HG03045 (cell line): ENCODE results near the gene RPS4Y2.

Experiments used
- ATAC-seq: cut with Tn5 transposase; IDR thresholded peaks from one replicate; pipeline ENCODE4 v1.9.1; 2021; ENCODE audit warnings: mild to moderate bottlenecking, moderate library complexity; ENCODE audit not compliant: unreplicated experiment

Gene RPS4Y2

DNA sequence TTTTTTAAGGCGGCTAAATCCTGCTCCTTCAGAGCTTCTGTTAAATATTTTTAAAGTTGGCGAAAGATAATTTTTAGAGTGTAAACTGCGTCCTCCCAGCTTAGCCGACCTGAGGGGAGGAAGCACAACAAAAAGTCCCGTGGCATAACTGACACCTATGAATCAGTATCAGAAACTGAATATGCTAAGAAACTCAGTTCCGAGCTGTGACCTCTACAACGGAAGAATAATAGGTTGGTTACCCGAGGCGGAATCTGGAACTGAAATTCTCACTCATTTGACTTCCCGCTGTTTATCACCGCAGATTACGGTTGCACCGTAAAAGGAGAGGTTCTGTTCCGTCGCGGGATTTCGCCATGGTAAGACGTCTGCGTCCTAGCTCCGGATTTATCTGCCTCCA, at the start of gene RPS4Y2:
RPS4Y2 (plus strand) TSS at position 301 of the 400 bp plus-strand sequence; CDS start at position 357, 56 bp downstream.
- ATAC-seq, result no peak

DNA sequence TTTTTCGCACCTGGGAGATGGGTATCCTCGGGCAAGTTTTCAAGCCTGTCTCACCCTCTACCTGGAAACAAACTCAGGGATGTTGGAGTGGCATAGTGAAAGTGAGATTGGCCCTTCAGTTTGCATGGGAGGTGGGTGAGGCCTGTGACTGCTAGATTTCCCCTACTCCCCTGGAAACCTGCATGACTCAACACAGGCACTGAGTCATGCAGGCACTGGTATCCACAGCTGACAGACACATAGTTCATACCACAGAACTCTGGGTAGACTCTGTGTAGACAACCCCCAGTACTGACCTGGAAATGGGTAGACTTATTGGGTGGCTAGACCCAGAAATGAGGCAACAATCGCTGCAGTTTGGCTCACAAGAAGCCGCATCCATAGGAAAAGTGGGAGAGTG, 41.5 kb upstream of the RPS4Y2 start:
- no peak for ATAC-seq

DNA sequence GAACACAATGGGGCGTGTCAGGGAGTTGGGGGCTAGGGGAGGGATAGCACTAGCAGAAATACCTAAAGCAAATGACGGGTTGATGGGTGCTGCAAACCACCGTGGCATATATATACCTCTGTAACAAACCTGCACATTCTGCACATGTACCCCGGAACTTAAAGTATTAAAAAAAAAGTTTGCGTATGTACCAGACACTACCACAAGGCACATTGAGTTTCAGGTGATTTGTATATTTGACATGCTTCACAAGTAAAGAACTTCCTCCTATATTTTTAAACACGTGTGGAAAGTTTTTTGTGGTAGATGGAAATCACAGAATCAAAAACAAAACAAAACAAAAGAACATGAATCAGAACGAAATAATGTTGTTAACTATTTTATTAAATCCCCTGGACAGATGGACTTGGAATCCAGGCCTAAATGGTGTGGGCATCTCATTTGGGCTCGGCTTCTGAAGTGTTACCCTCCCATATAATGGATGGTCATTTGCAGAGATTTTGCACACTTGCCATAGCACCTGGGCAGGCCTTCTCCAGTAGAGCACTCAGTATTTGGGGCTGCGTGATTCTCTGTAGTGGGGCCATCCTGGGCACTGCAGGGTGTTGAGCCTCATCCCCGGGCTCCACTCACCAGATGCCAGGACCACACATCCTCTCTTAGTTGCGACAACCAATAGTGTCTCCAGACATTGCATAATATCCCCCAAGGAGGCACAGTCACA, 29.6 kb upstream of the RPS4Y2 start:
- peak; percentile 74 for ATAC-seq

DNA sequence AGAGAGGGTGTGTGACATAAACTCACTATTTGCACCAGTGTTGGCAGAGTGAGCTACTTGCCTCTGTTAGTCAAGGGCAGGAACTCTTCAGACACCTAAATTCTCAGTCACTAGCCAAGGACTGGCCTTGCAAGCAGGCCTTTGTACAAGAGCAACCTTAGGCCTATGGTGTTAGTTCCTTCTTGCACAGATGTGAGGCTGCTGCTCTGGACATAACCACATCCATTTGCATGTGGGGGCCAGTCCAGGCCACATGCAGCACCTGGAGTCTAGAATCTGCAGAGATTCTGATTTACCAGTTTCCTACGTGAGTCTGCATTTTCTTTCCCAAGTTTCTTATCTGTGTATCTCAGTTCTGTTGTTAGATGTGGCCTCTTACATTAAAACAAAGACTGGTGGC, 20.7 kb upstream of the RPS4Y2 start:
- peak; percentile 98 for ATAC-seq

DNA sequence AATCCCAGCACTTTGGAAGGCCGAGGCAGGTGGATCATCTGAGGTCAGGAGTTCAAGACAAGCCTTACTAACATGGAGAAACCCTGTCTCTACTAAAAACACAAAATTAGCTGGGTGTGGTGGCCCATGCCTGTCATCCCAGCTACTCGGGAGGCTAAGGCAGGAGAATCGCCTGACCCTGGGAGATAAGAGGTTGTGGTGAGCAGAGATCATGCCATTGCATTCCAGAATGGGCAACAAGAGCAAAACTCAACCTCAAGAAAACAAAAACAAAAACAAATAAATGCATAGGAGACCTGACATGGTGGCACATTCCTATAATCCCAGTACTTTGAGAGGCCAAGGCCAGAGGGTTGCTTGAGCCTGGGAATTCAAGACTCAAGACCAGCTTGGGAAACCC, 16.1 kb upstream of the RPS4Y2 start:
- ATAC-seq, result no peak

DNA sequence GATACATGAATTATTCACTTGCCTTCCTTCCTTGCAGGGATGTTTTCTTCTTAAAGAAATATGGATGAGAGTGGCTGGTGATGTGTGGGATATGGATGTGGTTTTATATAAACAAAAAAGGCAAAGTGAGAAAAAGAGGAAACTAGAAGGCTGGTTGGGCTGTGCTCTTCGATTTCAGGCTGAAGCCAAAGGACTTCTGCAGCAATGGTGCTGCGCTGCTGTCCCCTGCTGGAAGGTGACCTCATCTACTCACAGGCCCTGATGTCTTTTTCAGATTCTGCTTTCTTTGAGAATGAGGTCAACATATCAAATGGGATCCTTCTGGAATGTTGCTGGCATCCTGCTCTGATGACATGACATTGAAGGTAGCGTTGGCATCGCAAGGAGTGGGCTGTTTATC, 15.3 kb upstream of the RPS4Y2 start:
- ATAC-seq, result no peak

DNA sequence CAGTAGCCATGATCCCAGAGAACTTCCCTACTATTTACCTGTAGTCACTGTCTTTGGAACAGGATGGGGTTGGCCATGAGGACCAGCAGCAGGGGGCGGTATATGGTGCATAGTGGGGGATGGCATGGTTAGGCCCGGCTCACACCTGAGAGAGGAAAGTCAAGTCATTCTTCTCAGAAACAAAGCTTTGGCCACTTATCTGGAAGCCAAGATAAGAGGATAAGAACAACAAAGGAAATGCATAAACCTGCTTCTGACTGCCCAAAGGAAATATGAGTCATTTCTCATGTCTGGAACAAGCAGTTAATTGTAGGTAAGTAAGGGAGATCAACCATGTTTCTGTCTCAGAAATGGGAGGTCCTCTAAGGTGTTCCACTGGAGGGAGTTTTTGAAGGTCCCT, 10.8 kb upstream of the RPS4Y2 start:
- no peak for ATAC-seq

DNA sequence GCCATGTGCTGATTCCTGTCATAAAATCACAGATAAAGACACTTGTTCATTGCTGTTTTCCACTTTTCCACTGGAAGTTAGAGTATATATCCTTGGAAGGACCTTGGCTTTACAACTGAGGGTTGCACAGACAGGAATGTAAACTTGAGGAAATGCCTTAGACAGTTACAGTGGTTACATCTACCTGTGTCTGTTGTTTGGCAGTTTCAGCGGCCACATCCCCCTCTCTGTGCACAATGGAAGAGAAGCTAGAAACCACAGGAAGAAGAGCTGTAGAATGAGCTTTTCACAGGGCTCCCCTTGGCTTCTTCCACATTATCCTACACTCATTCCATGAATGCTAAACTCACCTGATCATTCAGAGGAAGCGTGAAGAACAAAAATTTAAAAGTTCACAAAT, 9.0 kb upstream of the RPS4Y2 start:
- ATAC-seq, result no peak

DNA sequence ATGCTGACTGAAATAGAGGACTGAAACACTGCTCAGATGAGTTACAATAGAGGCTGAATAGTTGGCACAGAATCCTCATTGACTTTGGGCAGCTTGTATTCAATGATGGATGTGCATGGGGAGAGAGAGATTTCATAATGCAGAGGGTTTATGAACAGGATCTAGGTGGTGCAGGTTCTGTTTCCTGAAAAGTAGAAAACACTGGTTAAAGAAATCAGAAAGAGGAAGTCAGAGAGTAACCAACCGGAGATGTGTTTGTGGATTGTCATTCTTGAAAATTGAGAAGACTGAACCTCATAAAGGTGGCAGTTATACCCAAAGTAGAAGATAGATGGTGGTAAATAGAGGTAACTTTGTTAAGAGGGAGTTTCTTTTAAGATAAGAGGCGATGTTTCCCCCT, 8.0 kb downstream of the RPS4Y2 start:
- ATAC-seq, result no peak

DNA sequence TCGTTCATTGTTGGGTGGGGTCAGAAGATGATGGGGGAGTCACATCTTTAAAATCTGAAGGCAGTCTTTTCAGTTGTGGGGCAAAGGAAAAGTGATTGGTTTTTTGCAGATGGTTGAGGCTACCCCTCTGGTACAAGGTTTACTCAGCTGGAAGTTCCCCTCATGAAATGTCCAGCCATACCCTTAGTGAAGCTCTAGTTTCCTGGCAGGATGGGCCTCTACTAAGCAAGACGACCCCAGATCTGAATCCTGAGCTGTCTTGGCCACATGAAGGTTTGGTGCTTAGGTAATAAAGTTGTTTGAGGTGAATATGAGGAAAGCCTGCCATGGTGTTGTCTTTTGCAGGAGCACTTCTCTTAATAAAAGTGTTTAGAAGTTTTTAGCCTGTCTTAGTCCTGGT, 9.2 kb downstream of the RPS4Y2 start:
- no peak for ATAC-seq

DNA sequence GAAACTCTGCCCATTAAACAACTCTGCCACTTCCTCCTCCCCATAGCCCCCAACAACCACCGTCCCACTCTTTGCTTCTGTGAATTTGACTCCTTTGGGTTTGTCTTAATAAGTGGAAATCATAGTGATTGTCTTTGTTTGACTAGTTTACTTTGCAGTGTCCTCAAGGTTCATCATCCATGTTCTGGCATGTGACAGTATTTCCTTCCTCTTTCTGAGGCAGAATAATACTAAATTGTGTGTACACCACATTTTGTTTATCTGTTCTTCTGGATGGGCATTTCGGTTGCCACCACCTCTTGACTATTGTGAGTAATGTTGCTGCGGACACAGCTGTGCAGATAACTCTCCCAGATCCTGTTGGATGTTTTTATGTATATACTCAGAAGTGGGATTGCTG, 14.8 kb downstream of the RPS4Y2 start:
- ATAC-seq, result no peak

DNA sequence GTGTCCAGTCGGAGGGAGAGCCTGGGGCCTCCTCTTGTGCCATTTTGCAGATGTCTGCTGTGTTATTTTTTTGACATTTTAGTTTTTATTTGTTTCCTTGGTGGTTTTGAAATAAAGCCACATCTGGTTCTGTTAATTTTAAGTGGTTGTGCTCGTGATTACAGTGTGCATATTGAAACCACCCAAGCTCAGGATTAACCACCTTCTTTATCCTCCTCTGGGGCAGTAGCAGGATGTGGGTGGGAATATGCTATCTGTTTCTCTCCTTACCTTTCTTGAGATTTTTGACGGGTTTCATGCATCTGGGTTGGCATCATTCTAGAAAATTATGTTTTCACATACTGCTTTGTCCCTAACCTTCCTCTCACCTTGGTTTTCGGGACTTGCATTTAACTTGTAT, 20.2 kb downstream of the RPS4Y2 start:
- no peak for ATAC-seq

DNA sequence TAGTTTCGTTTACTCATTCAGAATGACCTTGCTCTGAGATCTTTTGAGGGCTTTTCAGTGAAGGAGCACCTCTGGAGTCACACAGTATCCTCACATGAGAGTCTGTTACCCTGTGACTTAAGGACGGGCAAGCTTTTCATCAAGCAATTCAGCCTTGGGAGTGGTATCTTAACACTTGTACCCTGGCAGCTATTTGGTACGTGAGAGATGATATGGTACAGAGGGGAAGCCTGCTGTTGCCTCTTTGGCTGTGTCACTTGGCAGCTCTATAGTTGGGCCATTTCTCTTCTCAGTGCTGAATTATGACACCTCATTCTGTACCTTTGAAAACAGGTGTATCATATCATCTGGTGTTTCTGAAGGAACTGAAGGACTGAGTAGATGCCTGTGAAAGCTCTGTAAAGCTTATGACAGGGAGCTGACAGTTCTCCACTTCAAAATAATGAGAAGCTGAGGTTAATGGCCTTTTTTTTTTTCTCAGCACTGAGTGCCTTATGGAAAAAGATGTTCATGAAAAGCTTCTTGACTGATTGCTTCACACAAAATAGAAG, 24.3 kb downstream of the RPS4Y2 start:
- ATAC-seq, result no peak

DNA sequence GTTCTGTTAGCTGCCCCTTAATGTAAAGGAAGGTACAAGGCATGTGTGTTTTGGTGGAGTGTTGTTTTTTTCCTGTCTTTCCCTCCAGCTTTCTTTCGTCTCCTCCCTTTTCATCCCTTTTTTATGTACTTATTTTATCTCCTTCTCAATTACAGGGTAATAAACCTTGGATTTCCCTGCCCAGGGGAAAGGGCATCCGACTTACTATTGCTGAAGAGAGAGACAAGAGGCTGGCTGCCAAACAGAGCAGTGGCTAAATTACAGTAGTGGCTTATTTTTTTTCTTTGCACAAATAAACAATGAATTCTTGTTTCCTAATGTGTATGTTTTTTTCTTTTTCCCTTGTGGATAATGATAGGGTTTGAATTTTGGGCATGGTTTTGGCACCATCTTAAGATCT, 24.9 kb downstream of the RPS4Y2 start:
- ATAC-seq, result no peak

DNA sequence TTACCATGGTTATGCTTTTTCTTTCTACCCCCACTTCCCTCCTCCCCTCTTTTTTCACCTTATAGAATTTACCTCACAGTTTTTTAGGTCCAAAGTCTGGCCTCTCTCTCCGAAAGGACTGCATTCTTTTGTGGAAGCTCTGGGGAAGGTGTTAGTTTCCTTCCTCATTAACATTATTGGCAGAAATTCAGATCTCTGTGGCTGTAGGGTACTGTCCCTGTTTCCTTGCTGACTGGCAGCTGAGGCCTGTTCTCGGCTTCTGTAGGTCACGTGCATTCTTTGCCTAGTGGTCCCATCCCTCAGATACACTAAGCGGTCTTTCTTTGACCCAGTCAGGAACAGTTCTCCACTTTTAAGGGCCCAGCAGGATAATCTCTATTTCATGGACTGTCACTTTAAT, 25.5 kb downstream of the RPS4Y2 start:
- ATAC-seq, result no peak

DNA sequence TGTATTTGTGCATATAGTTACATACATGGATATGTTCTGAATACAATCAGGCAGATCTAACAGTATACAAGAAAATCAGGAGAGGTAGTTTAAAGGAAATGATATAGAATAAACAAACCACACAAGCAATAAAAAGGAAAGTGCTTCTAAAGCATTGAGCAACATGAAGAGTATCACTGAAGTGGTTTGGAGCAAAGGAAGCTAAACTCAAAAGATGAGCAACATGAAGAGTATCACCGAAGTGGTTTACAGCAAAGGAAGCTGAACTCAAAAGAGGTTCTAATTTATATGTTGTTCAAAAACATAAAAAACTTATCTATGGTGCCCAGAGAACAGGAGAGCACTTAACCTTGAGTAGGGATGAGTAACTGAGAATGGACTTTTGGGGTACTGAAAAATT, 29.1 kb downstream of the RPS4Y2 start:
- no peak for ATAC-seq

DNA sequence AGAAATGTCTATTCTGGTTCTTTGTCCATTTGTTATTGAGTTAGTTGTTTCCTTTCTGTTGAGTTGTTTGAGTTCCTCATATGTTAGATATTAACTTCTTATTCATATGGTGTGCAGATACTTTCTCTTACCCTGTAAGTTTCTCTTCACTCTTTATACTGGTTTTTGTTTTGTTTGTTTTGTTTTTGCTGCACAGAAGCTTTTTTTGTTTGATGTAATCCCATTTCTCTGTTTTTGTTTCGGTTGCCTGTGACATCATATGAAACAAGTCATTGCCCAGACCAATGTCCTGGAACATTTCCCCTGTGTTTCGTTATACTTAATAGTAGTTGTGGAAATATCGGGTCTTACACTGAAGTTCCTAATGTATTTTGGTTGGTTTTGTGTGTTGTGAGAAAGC, 31.2 kb downstream of the RPS4Y2 start:
- no peak for ATAC-seq

DNA sequence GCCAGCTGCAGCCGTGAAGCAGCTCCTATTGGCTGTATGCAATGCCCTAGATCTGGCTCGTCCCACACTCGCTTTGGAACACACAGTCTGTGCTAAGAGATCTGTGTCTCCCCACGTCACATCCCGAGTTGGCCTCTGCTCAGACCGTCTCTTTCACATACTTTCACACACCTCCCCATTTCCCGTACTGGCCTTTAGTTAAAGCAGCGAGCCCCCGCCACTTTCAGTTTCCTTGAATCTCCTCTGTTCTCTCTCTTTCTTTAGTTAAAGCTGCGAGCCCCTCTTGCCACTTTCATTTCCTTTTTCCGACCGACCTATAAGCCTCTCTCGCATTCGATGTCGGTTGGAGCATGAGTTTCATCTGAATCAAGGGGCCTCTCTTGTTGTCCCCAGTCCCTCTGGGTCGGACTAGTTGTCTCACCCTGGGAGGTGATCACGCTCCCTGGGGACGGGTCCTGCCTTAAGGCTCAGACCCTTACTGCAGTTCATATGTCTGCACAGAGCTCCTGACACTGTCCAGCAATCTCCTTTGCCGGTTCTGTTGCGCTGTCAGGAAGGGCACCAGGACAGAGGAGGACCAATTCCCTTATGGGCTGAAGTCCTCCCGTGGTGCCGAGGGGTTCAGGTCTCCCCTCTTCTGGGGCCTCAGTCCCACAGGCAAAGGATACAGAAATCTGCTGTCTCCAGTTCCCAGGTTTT, 42.6 kb downstream of the RPS4Y2 start:
- peak; percentile 88 for ATAC-seq

DNA sequence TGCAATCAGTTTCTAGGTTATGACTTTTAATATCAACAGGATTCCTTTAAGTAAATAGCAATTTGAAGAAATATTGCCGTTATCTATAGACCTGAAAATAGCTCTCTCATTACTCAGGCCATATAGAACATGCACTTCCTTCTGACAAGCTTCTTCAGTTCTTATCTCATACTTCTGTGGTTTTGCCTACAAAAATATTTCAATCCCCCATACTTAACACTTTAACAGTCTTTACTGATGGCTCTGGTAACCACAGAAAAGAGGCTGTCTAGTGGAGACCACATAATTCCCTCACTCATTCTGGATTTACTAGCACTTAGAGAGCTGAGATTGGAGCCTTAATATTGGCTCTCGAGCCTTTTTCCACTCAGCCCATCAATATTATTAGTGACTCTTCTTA, 46.8 kb downstream of the RPS4Y2 start:
- ATAC-seq, result no peak

DNA sequence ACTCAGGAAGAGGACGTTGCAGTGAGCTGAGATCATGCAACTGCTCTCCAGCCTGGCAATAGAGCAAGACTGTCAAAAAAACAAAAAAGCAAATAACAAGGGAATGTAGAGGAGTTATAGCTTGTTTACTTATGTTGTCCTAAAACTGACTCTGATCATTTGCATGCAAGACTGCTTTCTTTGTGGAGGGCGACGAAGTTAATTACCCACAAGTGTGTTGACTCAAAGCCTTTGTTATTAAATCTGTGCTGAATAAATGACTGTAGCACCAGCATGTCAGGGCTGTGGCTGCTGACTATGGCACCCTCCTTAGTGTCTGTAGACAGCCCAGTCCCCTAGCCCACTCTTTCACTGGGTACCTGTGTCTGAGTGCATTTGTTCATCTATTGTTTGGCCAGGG, 50.3 kb downstream of the RPS4Y2 start:
- no peak for ATAC-seq

DNA sequence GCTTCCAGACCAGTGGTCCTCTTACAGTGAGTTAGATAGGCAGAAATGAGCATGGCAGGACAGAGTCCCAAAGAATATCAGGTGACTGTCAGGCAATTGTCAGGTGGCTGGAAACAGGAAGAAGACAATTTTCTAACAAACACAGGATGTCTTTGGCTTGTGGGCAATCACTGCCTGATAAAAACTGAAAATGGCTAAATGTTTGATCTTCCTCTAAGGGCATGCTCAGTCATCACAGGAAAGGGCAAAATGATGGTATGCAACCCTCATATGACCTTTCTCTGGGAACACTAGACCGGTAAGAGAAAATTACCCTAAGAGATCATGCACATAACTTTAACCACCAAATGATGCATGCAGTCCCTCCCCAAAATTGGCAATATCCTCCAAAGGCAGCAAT, 57.6 kb downstream of the RPS4Y2 start:
- no peak for ATAC-seq

DNA sequence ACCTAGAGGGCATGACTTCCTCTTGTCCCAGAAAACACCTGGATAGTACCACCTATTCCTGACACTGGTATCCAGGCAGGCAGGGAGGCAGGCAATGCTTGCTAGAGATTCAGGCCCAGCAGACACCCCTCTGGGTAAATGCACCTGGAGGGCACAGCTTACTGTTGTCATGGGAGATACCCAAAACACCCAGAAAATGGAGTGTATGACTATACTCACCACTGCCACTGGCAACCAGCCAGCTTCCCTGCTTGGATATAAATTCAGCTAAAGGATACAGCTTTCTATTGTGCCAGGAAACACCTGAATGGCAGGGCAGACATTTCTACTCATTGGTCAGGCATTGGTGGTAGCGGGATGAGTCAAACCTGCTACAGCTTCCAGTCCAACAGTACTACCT, 58.9 kb downstream of the RPS4Y2 start:
- ATAC-seq, result no peak
